ENCODE data around the gene RTBDN. TPM values are rescaled to one million over a fixed set of nuclear protein-coding genes. Genes with fewer than 3 reads are reported as not detected.

RTBDN gene
- total and polyA plus RNA-seq, 10 of the 15 experiments (the other 5 are each of a cell fraction or from before 2014, with no cell fraction given) = 0.45 TPM; not detected in 9

GRCh38 chr19:12843328-12843727, 8.9 kb upstream of the RTBDN start:
- intact Hi-C loops (cut with micrococcal nuclease; ENCODE audit: unreplicated experiment) = no loop called here
- no TSS peak for BruUV-seq (replicated peaks)
- in situ Hi-C loops (cut with MboI) = no loop called here

More at GRCh38 chr19:12843328-12843727, 8.9 kb upstream of the RTBDN start:
- no peak overlapping the region for H3K9ac ChIP-seq (ENCODE audit: control insufficient read depth, insufficient read depth, low read length)
- SMC1A ChIA-PET (ENCODE audit: uncharacterized antibody, unreplicated experiment) = no interaction called here
- RAD21 ChIA-PET (ENCODE audit: unreplicated experiment) = no interaction called here
- no peaks in the 10 kb centered on the region for H3K36me3 ChIP-seq (ENCODE audit: control insufficient read depth in 2 of 2, insufficient read depth in 2 of 2, low read length in 1 of 2)
- POLR2A ChIA-PET = no interaction called here
- peaks cover 0 to 12% of the 10 kb centered on the region in 2 experiments for H3K27me3 ChIP-seq (replicated peaks in 1 of 2; ENCODE audit: control insufficient read depth in 2 of 2, insufficient read depth in 2 of 2, low read length in 1 of 2)
- no peak overlapping the region for H3K27ac ChIP-seq (ENCODE audit: control insufficient read depth, insufficient read depth)
- DNase-seq (ENCODE audit: low read depth, low spot score) (no peak), ATAC-seq (no peak), FAIRE-seq (no peak)
- CTCF ChIA-PET = interaction anchor here (10.1 kb wide), 1 partner anchor 83 kb away, joined by 235 read pairs; no protein-coding TSS in a partner anchor
- no peak for TF ChIP-seq EED (IDR thresholded peaks at IDR 0.05; ENCODE audit: low read depth)
- TF ChIP-seq, protein P1, sequence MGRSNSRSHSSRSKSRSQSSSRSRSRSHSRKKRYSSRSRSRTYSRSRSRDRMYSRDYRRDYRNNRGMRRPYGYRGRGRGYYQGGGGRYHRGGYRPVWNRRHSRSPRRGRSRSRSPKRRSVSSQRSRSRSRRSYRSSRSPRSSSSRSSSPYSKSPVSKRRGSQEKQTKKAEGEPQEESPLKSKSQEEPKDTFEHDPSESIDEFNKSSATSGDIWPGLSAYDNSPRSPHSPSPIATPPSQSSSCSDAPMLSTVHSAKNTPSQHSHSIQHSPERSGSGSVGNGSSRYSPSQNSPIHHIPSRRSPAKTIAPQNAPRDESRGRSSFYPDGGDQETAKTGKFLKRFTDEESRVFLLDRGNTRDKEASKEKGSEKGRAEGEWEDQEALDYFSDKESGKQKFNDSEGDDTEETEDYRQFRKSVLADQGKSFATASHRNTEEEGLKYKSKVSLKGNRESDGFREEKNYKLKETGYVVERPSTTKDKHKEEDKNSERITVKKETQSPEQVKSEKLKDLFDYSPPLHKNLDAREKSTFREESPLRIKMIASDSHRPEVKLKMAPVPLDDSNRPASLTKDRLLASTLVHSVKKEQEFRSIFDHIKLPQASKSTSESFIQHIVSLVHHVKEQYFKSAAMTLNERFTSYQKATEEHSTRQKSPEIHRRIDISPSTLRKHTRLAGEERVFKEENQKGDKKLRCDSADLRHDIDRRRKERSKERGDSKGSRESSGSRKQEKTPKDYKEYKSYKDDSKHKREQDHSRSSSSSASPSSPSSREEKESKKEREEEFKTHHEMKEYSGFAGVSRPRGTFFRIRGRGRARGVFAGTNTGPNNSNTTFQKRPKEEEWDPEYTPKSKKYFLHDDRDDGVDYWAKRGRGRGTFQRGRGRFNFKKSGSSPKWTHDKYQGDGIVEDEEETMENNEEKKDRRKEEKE (IDR thresholded peaks at IDR 0.05) = no peak
- no peak for TF ChIP-seq TBL1XR1 (IDR thresholded peaks at IDR 0.05; ENCODE audit: low read depth, low read length)
- TF ChIP-seq ESRRA (IDR thresholded peaks at IDR 0.05; ENCODE audit: low read length) = no peak
- no peak for TF ChIP-seq IKZF1 (conservative IDR thresholded peaks at IDR 0.05)
- no peak for TF ChIP-seq ATF7 (IDR thresholded peaks at IDR 0.05; ENCODE audit: low read depth)
- no peak for TF ChIP-seq GATAD2B (conservative IDR thresholded peaks at IDR 0.05; ENCODE audit: low read depth)
- TF ChIP-seq RCOR1 (conservative IDR thresholded peaks at IDR 0.05; ENCODE audit: low read depth, low read length) = no peak
- TF ChIP-seq EZH2 (IDR thresholded peaks at IDR 0.05; ENCODE audit: borderline replicate concordance, control insufficient read depth, low read depth, low read length) = no peak
- TF ChIP-seq RFX5 (IDR thresholded peaks at IDR 0.05; ENCODE audit: low read depth, low read length) = no peak
- TF ChIP-seq MLLT1 (IDR thresholded peaks at IDR 0.05) = no peak
- TF ChIP-seq SREBF2 (IDR thresholded peaks at IDR 0.05; ENCODE audit: low read length) = no peak
- TF ChIP-seq CREB1 (IDR thresholded peaks at IDR 0.05; ENCODE audit: low read depth) = no peak
- TF ChIP-seq WRNIP1 (IDR thresholded peaks at IDR 0.05; ENCODE audit: borderline replicate concordance, low read depth, low read length) = no peak
- TF ChIP-seq ZNF217 (IDR thresholded peaks at IDR 0.05) = no peak
- TF ChIP-seq MEF2B (IDR thresholded peaks at IDR 0.05; ENCODE audit: partially characterized antibody, poor library complexity, severe bottlenecking) = no peak
- TF ChIP-seq FOS (IDR thresholded peaks at IDR 0.05; ENCODE audit: borderline replicate concordance, extremely low read depth, insufficient read length) = no peak
- no peak for TF ChIP-seq POLR2AphosphoS2 (IDR thresholded peaks at IDR 0.05; ENCODE audit: low read depth, low read length)
- H4K20me1 ChIP-seq (ENCODE audit: control insufficient read depth, insufficient read depth) = no peaks in the 10 kb centered on the region
- H3K9me3 ChIP-seq (replicated peaks; ENCODE audit: control insufficient read depth, insufficient read depth, low read length) = no peaks in the 10 kb centered on the region; the same call in 2 of the 3 replicates
- H2AFZ ChIP-seq (ENCODE audit: control insufficient read depth, low read depth, low read length) = no peak overlapping the region
- no peaks in the 10 kb centered on the region for H3K79me2 ChIP-seq (ENCODE audit: control insufficient read depth, insufficient read depth, low read length)
- no peak overlapping the region for H3K4me3 ChIP-seq
- no peak overlapping the region for H3K4me2 ChIP-seq (ENCODE audit: control insufficient read depth, insufficient read depth)
- WGBS (ENCODE audit: insufficient coverage, insufficient replicate concordance, low lambda C conversion rate, missing lambda C conversion rate) = 77% methylated on average over 11 of the region's 11 CpGs
- H3K4me1 ChIP-seq (ENCODE audit: control insufficient read depth, insufficient read depth, low read length) = peaks cover 3% of the 10 kb centered on the region
